Activated CD8-positive, alpha-beta T cell treated with anti-CD3 and anti-CD28 coated beads for 36 hours (primary cell): ENCODE results near the gene SOX18. TPM values are rescaled to one million over a fixed set of nuclear protein-coding genes. Genes with fewer than 3 reads are reported as not detected.
"Not testable (repeated sequence)": the region's sequence is repeated elsewhere in the genome, so short reads cannot be mapped to it uniquely, and the experiment has no call there.

Source experiments
- ATAC-seq: fragments of 200-7000 bp; cut with Tn5 transposase; one replicate; pipeline ENCODE4 v1.10.0; 2021; ENCODE audit warnings: mild to moderate bottlenecking, moderate library complexity
- CTCF ChIA-PET: fragments of 350-600 bp; sonication (Branson Sonifier 250); formaldehyde crosslinking; loops from one replicate; lab custom pipeline; 2021; ENCODE audit warnings: antibody characterized with exemption; lab: Charles Lee
- POLR2A ChIA-PET: fragments of 350-600 bp; sonication (Branson Sonifier 250); formaldehyde crosslinking; loops from one replicate; lab custom pipeline; 2021; ENCODE audit warnings: antibody characterized with exemption; lab: Charles Lee
- DNase-seq: peaks from one replicate; pipeline ENCODE4 v3.0.0-alpha.2; 2020
- H3K27ac Mint-ChIP-seq: one replicate; pipeline ENCODE4 v1.8.0; 2021; ENCODE audit warnings: mild to moderate bottlenecking, mixed read lengths
- H3K27me3 Mint-ChIP-seq: one replicate; pipeline ENCODE4 v1.8.0; 2021; ENCODE audit warnings: mixed read lengths
- H3K36me3 Mint-ChIP-seq: one replicate; pipeline ENCODE4 v1.8.0; 2021; ENCODE audit warnings: low read depth, mixed read lengths
- H3K4me1 Mint-ChIP-seq: one replicate; pipeline ENCODE4 v1.8.0; 2021; ENCODE audit warnings: low read depth, mixed read lengths
- H3K4me3 Mint-ChIP-seq: one replicate; pipeline ENCODE4 v1.8.0; 2021; ENCODE audit warnings: mild to moderate bottlenecking, moderate library complexity, mixed read lengths
- H3K9me3 Mint-ChIP-seq: one replicate; pipeline ENCODE4 v1.8.0; 2021; ENCODE audit warnings: mixed read lengths
- CTCF ChIP-seq: fragments of 200-600 bp; IDR thresholded peaks from one replicate; pipeline ENCODE4 v1.8.0; 2022; ENCODE audit warnings: antibody characterized with exemption, mild to moderate bottlenecking
- intact Hi-C: fragments of 100-400 bp; cut with micrococcal nuclease; formaldehyde crosslinking; loops from one replicate; pipeline ENCODE4 v1.10.0; 2022
- total RNA-seq, 2 experiments: library from RNA; stranded (reverse); gene quantifications; one replicate each; pipeline ENCODE4 v1.2.3, GENCODE V29; 2021

Gene SOX18
- total RNA-seq, 2 experiments from 2014 or later: not detected

- Mint-ChIP-seq H3K36me3 (no peaks in the 10 kb centered on the region), H3K27me3 (no peaks in the 10 kb centered on the region), H3K27ac (no peak overlapping the region), H3K4me3 (no peak overlapping the region), H3K9me3 (no peaks in the 10 kb centered on the region), H3K4me1 (no peaks in the 10 kb centered on the region)
- ChIA-PET POLR2A (interaction anchor here (1.4 kb wide), 1 partner anchor 9 kb away, joined by 5 read pairs; no protein-coding TSS in a partner anchor), CTCF (no interaction called here)
- ATAC-seq: no peak
- DNase-seq: no peak
- TF ChIP-seq CTCF: no peak
- intact Hi-C loops: no loop called here
Measured at GRCh38 chr20:64090165-64090564, 40.7 kb upstream of the SOX18 start.

- H3K36me3 Mint-ChIP-seq, H3K4me1 Mint-ChIP-seq, H3K27ac Mint-ChIP-seq, POLR2A ChIA-PET, CTCF ChIA-PET, ATAC-seq, H3K4me3 Mint-ChIP-seq, H3K9me3 Mint-ChIP-seq, DNase-seq, H3K27me3 Mint-ChIP-seq, intact Hi-C loops: not testable (repeated sequence)
Measured at GRCh38 chr20:64088586-64088985, 39.1 kb upstream of the SOX18 start.

GRCh38 chr20:64087226-64087825 is 37.9 kb upstream of the SOX18 start:
- intact Hi-C loops, ATAC-seq, CTCF ChIA-PET: not testable (repeated sequence)

GRCh38 chr20:64086801-64087200 is 37.4 kb upstream of the SOX18 start:
- Mint-ChIP-seq H3K27ac (no peak overlapping the region), H3K4me3 (no peak overlapping the region), H3K27me3 (peaks cover 6% of the 10 kb centered on the region), H3K4me1 (peaks cover 18% of the 10 kb centered on the region), H3K9me3 (no peaks in the 10 kb centered on the region), H3K36me3 (no peaks in the 10 kb centered on the region)
- DNase-seq (no peak), ATAC-seq (no peak)
- intact Hi-C loops: no loop called here
- no peak for TF ChIP-seq CTCF
- ChIA-PET POLR2A (interaction anchor here (1.2 kb wide), 1 partner anchor 12 kb away, joined by 4 read pairs; no protein-coding TSS in a partner anchor), CTCF (interaction anchor here (2.0 kb wide), 1 partner anchor 17 kb away, joined by 5 read pairs; no protein-coding TSS in a partner anchor)

More at GRCh38 chr20:64087226-64087825, 37.9 kb upstream of the SOX18 start:
- H3K27ac Mint-ChIP-seq, H3K27me3 Mint-ChIP-seq, H3K9me3 Mint-ChIP-seq, H3K36me3 Mint-ChIP-seq, DNase-seq, H3K4me3 Mint-ChIP-seq: not testable (repeated sequence)
- POLR2A ChIA-PET: interaction anchor here (1.2 kb wide), 1 partner anchor 12 kb away, joined by 4 read pairs; no protein-coding TSS in a partner anchor
- peaks cover 13% of the 10 kb centered on the region for H3K4me1 Mint-ChIP-seq

- TF ChIP-seq CTCF: no peak
- peak overlapping the region; percentile 72 for H3K4me3 Mint-ChIP-seq
- H3K4me1 Mint-ChIP-seq: peaks cover 24% of the 10 kb centered on the region
- intact Hi-C loops: loop anchor here (5.0 kb wide), 1 partner anchor 38 kb away; no protein-coding TSS in a partner anchor
- ChIA-PET POLR2A (interaction anchor here (0.8 to 1.2 kb wide), 3 partner anchors 9 to 31 kb away, joined by 3 read pairs; no protein-coding TSS in a partner anchor), CTCF (interaction anchor here (0.8 to 6.0 kb wide), 12 partner anchors 12 to 201 kb away, joined by 3 to 61 read pairs (median 5); partner anchors contain the start of gene NPBWR2)
- no peak overlapping the region for H3K27ac Mint-ChIP-seq
- no peaks in the 10 kb centered on the region for H3K9me3 Mint-ChIP-seq
- ATAC-seq (no peak), DNase-seq (no peak)
- peaks cover 6% of the 10 kb centered on the region for H3K27me3 Mint-ChIP-seq
- no peaks in the 10 kb centered on the region for H3K36me3 Mint-ChIP-seq
Measured at GRCh38 chr20:64084685-64085152, 35.3 kb upstream of the SOX18 start.
